SK-N-SH (cell line): ENCODE measurements around the gene DDX24. TPM values are rescaled to one million over a fixed set of nuclear protein-coding genes. Genes with fewer than 3 reads are reported as not detected.
A peak's percentile ranks its signal among the peaks of the same experiment; 100 is the strongest.

Source experiments
- CTCF ChIA-PET: fragments of 300-600, 350-600 bp; formaldehyde crosslinking; extraction: SDS; loops from one replicate; lab custom pipeline; 2021; lab: Yijun Ruan, JAX
- POLR2A ChIA-PET: fragments of 350-600 bp; sonication (Branson Sonifier 250); formaldehyde crosslinking; extraction: SDS; loops from one replicate; lab custom pipeline; 2020; ENCODE audit warnings: antibody characterized with exemption, inconsistent platforms; lab: Yijun Ruan, JAX
- DNase-seq: peaks from one replicate; pipeline ENCODE4 v3.0.0; 2012
- H2AFZ ChIP-seq: fragments of 200-600 bp; sonication (generic); 2 replicates; pipeline ENCODE4 v1.8.1; 2016; ENCODE audit warnings: antibody characterized with exemption, mild to moderate bottlenecking, low read depth
- H3F3A ChIP-seq: fragments of 200-600 bp; sonication (generic); replicated peaks from 2 replicates; pipeline ENCODE3; 2016; ENCODE audit warnings: antibody characterized with exemption, mild to moderate bottlenecking; ENCODE audit not compliant: insufficient read depth
- H3K27ac ChIP-seq, 2 experiments: fragments of 200-500 bp in 1 of 2; fragments of 200-600 bp in 1 of 2; sonication (Bioruptor generic) in 1 of 2; sonication (generic), shearing (Covaris generic) in 1 of 2; 2 replicates each; pipeline versions ENCODE4 v1.5.1 to v1.6.1; 2014 to 2016; ENCODE audit warnings: low read depth in 2 of 2, inconsistent platforms in 1 of 2, low read length in 1 of 2, mild to moderate bottlenecking in 1 of 2, mixed read lengths in 1 of 2
- H3K27me3 ChIP-seq: fragments of 200-600 bp; sonication (generic), shearing (Covaris generic); 2 replicates; pipeline ENCODE4 v1.6.1; 2016; ENCODE audit warnings: mixed run types; ENCODE audit not compliant: insufficient read depth
- H3K36me3 ChIP-seq, 2 experiments: fragments of 200-500 bp in 1 of 2; fragments of 200-600 bp in 1 of 2; sonication (Bioruptor generic) in 1 of 2; sonication (generic) in 1 of 2; replicated peaks in 1 of 2; 2 replicates each; pipeline versions ENCODE3 to v1.5.1; 2014 to 2016; ENCODE audit warnings: low read length in 1 of 2, mild to moderate bottlenecking in 1 of 2; ENCODE audit not compliant: insufficient read depth in 2 of 2, control insufficient read depth in 1 of 2
- H3K4me1 ChIP-seq, 2 experiments: fragments of 200-500 bp in 1 of 2; fragments of 200-600 bp in 1 of 2; sonication (Bioruptor generic) in 1 of 2; sonication (generic), shearing (Covaris generic) in 1 of 2; 2 replicates each; pipeline versions ENCODE4 v1.5.1 to v1.6.1; 2014 to 2016; ENCODE audit warnings: low read depth in 1 of 2, low read length in 1 of 2, mixed run types in 1 of 2; ENCODE audit not compliant: insufficient read depth in 2 of 2, control insufficient read depth in 1 of 2
- H3K4me2 ChIP-seq: fragments of 200-600 bp; sonication (generic), shearing (Covaris generic); 2 replicates; pipeline ENCODE4 v1.6.1; 2017; ENCODE audit warnings: mixed run types
- H3K4me3 ChIP-seq, 2 experiments: fragments of 200-500 bp in 1 of 2; fragments of 200-600 bp in 1 of 2; sonication (Bioruptor generic) in 1 of 2; sonication (generic), shearing (Covaris generic) in 1 of 2; 2 replicates each; pipeline versions ENCODE4 v1.5.1 to v1.8.1; 2014 to 2016; ENCODE audit warnings: low read depth in 2 of 2, inconsistent platforms in 1 of 2, low read length in 1 of 2, mild to moderate bottlenecking in 1 of 2, mixed read lengths in 1 of 2, moderate library complexity in 1 of 2
- H3K79me2 ChIP-seq: fragments of 200-600 bp; sonication (generic); 2 replicates; pipeline ENCODE4 v1.8.1; 2017; ENCODE audit warnings: mild to moderate bottlenecking; ENCODE audit not compliant: insufficient read depth
- H3K9ac ChIP-seq: fragments of 200-600 bp; sonication (generic); 2 replicates; pipeline ENCODE4 v1.6.1; 2017; ENCODE audit warnings: mixed run types
- H3K9me2 ChIP-seq: fragments of 200-600 bp; sonication (generic); 2 replicates; pipeline ENCODE4 v1.6.1; 2017; ENCODE audit warnings: mixed run types
- H3K9me3 ChIP-seq: fragments of 200-600 bp; sonication (generic); 2 replicates; pipeline ENCODE4 v1.6.1; 2017; ENCODE audit warnings: mixed run types, mild to moderate bottlenecking, moderate library complexity
- H4K20me1 ChIP-seq: fragments of 200-600 bp; sonication (generic); 2 replicates; pipeline ENCODE4 v1.6.1; 2017; ENCODE audit warnings: mild to moderate bottlenecking, mixed run types; ENCODE audit not compliant: insufficient read depth
- CTCF ChIP-seq: fragments of 200-600 bp; sonication (generic); IDR thresholded peaks from 2 replicates; pipeline ENCODE4 v1.6.1; 2017; ENCODE audit warnings: antibody characterized with exemption, mild to moderate bottlenecking, moderate library complexity
- ELF1 ChIP-seq: IDR thresholded peaks from 2 replicates; pipeline ENCODE4 v1.4.0; 2012
- FOSL2 ChIP-seq: IDR thresholded peaks from 2 replicates; pipeline ENCODE4 v1.4.0; 2012; ENCODE audit warnings: low read depth, mild to moderate bottlenecking, moderate library complexity, borderline replicate concordance
- IRF3 ChIP-seq: fragments of 150-350 bp; IDR thresholded peaks from 2 replicates; pipeline ENCODE4 v1.6.1; 2016; ENCODE audit warnings: mild to moderate bottlenecking, low read depth, low read length
- MAX ChIP-seq: IDR thresholded peaks from 2 replicates; pipeline ENCODE4 v1.4.0; 2012; ENCODE audit warnings: low read depth
- MEF2A ChIP-seq: IDR thresholded peaks from 2 replicates; pipeline ENCODE4 v1.4.0; 2012; ENCODE audit warnings: low read depth, borderline replicate concordance
- POLR2AphosphoS5 ChIP-seq: IDR thresholded peaks from 2 replicates; pipeline ENCODE4 v1.6.1; 2012; ENCODE audit warnings: low read depth, low read length
- RAD21 ChIP-seq: IDR thresholded peaks from 2 replicates; pipeline ENCODE4 v1.6.1; 2012; ENCODE audit warnings: mild to moderate bottlenecking, low read length
- REST ChIP-seq: IDR thresholded peaks from 2 replicates; pipeline ENCODE4 v1.6.1; 2012; ENCODE audit warnings: mild to moderate bottlenecking, low read depth, low read length, moderate library complexity
- RFX5 ChIP-seq: IDR thresholded peaks from 2 replicates; pipeline ENCODE4 v1.6.1; 2012; ENCODE audit warnings: mild to moderate bottlenecking, improper control_type of control experiment, low read length
- RXRA ChIP-seq: IDR thresholded peaks from 2 replicates; pipeline ENCODE4 v1.4.0; 2012; ENCODE audit warnings: low read depth, mild to moderate bottlenecking, borderline replicate concordance
- SIN3A ChIP-seq: IDR thresholded peaks from 2 replicates; pipeline ENCODE4 v1.6.1; 2012; ENCODE audit warnings: low read depth, mild to moderate bottlenecking, low read length, moderate library complexity, borderline replicate concordance
- TAF1 ChIP-seq: IDR thresholded peaks from 2 replicates; pipeline ENCODE4 v1.6.1; 2012; ENCODE audit warnings: low read depth, mild to moderate bottlenecking, low read length, moderate library complexity, borderline replicate concordance
- TCF12 ChIP-seq: IDR thresholded peaks from 2 replicates; pipeline ENCODE4 v1.4.0; 2012
- TEAD4 ChIP-seq: IDR thresholded peaks from 2 replicates; pipeline ENCODE4 v1.4.0; 2012; ENCODE audit warnings: mild to moderate bottlenecking, borderline replicate concordance; ENCODE audit not compliant: insufficient read depth
- YY1 ChIP-seq: IDR thresholded peaks from 2 replicates; pipeline ENCODE4 v1.4.0; 2012; ENCODE audit warnings: low read depth, mild to moderate bottlenecking
- ZBTB33 ChIP-seq: IDR thresholded peaks from 2 replicates; pipeline ENCODE4 v1.4.0; 2012; ENCODE audit warnings: low read depth, borderline replicate concordance
- WGBS: methylation state at CpG from one replicate; pipeline ENCODE4 v1.1.6; 2017; ENCODE audit warnings: low lambda C conversion rate; 5-methylcytosine and 5-hydroxymethylcytosine counted together
- polyA plus RNA-seq, 3 experiments: library from polyadenylated mRNA; depleted of rRNA; stranded (reverse); fragments of >200 nt; gene quantifications; 2 replicates each; pipeline ENCODE4 v1.2.3, GENCODE V29; 2012

The DDX24 gene
- polyA plus RNA-seq, 1 of the 3 experiments (the other 2 are of a cell fraction): 108 TPM

- Histone ChIP-seq H2AFZ (peak overlapping the region; percentile 84; the same call in 1 of the 2 replicates), H3K27me3 (no peaks in the 10 kb centered on the region), H3K9ac (peak overlapping the region; percentile 69; the same call in 1 of the 2 replicates), H3K4me3 (peak overlapping the region; percentile 55 to 65), H3K27ac (no peak overlapping the region), H3F3A (no peaks in the 10 kb centered on the region), H3K4me2 (peak overlapping the region; percentile 85), H4K20me1 (no peaks in the 10 kb centered on the region), H3K9me2 (no peaks in the 10 kb centered on the region), H3K4me1 (peaks cover 0 to 10% of the 10 kb centered on the region in 2 experiments; a peak in 1 of 4 replicates), H3K9me3 (no peaks in the 10 kb centered on the region), H3K79me2 (no peaks in the 10 kb centered on the region), H3K36me3 (no peaks in the 10 kb centered on the region)
- CTCF ChIA-PET: interaction anchor here (1.3 to 3.9 kb wide), 6 partner anchors 10 to 110 kb away, joined by 4 to 23 read pairs (median 6); no protein-coding TSS in a partner anchor
- no peak for TF ChIP-seq POLR2AphosphoS5
- no peak for TF ChIP-seq TEAD4
- no peak for TF ChIP-seq MAX
- TF ChIP-seq TCF12: no peak
- TF ChIP-seq MEF2A: no peak
- no peak for TF ChIP-seq ELF1
- TF ChIP-seq RAD21: no peak
- no peak for TF ChIP-seq YY1
- TF ChIP-seq RXRA: no peak
- no peak for TF ChIP-seq SIN3A
- TF ChIP-seq RFX5: no peak
- POLR2A ChIA-PET: no interaction called here
- WGBS: 64% methylated on average over 11 of the region's 17 CpGs
- no peak for DNase-seq
Measured at GRCh38 chr14:94026889-94027469, 54.0 kb downstream of the DDX24 start.

- Histone ChIP-seq H4K20me1 (no peaks in the 10 kb centered on the region), H3K27me3 (no peaks in the 10 kb centered on the region), H3K9ac (peak within 1 kb of the TSS; percentile 69), H3K9me2 (no peaks in the 10 kb centered on the region), H3K4me3 (peak within 1 kb of the TSS; percentile 55 to 65), H3F3A (no peaks in the 10 kb centered on the region), H3K4me1 (peaks cover 0 to 8% of the 10 kb centered on the region in 2 experiments; a peak in 1 of 4 replicates), H2AFZ (peak within 1 kb of the TSS; percentile 84; the same call in 1 of the 2 replicates), H3K9me3 (no peaks in the 10 kb centered on the region), H3K4me2 (peak within 1 kb of the TSS; percentile 85), H3K36me3 (no peaks in the 10 kb centered on the region), H3K27ac (no peak within 1 kb of the TSS; a peak in 1 of 4 replicates), H3K79me2 (no peaks in the 10 kb centered on the region)
- ChIA-PET CTCF (interaction anchor here (0.7 to 1.8 kb wide), 7 partner anchors 10 to 110 kb away, joined by 3 to 8 read pairs (median 4); no protein-coding TSS in a partner anchor), POLR2A (no interaction called here)
- WGBS: 3% methylated on average over 28 of the region's 74 CpGs
- peak; percentile 100 for DNase-seq
- TF ChIP-seq CTCF (no peak), ZBTB33 (no peak), TCF12 (no peak), YY1 (no peak), FOSL2 (no peak), TAF1 (peak; percentile 22; the same call in 1 of the 2 replicates), REST (no peak), IRF3 (peak; percentile 74), RAD21 (no peak)
Measured at GRCh38 chr14:94026173-94026888, 54.7 kb downstream of the DDX24 start, which contains the start of gene OTUB2. OTUB2 (plus strand) TSS chr14:94026340; CDS start chr14:94026538, 198 bp downstream.
